SHP77 treated with DMSO at 0.1 percent for 48 hours (cell line): ENCODE measurements around the gene PXK.
A peak's percentile ranks its signal among the peaks of the same experiment; 100 is the strongest.
"Not testable (repeated sequence)": the region's sequence is repeated elsewhere in the genome, so short reads cannot be mapped to it uniquely, and the experiment has no call there.

ENCODE experiments used
- DNase-seq: peaks from one replicate; lab custom pipeline; 2025; lab: John Stamatoyannopoulos, UW

Gene PXK

DNA sequence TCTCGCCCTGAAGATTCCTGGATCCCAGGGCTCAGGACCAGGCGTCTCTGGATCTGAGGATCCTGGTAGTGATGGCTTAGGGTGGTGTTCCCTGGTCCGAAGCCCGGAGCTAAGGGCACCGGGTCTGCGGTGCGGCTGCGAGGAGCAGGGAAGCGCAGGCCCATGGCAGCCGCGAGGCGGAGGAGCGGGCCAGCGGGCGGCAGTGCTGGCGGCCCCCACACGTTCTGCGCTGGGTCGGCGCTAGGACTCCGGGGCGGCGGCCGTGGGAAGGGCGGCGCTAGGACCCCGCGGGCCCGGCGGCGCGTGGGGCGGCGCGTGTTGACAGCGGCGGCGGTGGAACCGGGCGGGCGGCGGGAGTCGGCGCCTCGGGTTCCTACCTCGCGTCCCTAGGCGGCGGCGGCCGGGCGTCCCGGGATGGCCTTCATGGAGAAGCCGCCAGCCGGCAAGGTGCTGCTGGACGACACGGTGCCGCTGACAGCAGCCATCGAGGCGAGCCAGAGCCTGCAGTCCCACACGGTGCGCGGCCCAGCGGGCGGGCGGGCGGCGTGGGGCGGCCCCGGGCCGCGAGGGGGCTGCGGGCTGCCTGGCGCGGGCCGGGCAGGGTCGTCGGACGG, at the start of gene PXK:
TSS of gene PXK (plus strand) at position 318 of the 614 bp plus-strand sequence. CDS start at position 415, 97 bp downstream.
- no peak for DNase-seq

DNA sequence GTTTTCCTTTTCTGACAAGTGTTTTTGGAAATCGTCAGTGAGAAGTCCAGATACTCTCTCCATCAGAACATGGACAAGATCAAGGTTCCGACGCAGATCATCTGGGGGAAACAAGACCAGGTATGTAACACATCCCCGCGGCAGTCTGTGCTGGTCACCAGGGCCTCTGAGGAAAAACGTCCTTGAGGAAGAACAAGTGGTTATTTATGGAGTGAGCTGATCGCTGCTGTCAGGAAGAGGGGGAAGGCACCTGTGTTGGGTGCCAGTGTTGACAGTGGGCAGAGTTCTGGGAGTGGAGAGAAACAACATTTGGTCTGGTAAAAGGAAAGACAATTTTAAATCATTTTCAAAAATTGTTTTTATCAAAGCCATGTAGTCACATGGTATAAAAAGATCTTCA, 47.4 kb upstream of the PXK start:
- DNase-seq: no peak

GRCh38 chr3:58287354-58287753, 45.3 kb upstream of the PXK start:
- no peak for DNase-seq

- no peak for DNase-seq
Observed at GRCh38 chr3:58288011-58288728, 44.5 kb upstream of the PXK start.

GRCh38 chr3:58288964-58289613, 43.6 kb upstream of the PXK start:
- DNase-seq: not testable (repeated sequence)

DNA sequence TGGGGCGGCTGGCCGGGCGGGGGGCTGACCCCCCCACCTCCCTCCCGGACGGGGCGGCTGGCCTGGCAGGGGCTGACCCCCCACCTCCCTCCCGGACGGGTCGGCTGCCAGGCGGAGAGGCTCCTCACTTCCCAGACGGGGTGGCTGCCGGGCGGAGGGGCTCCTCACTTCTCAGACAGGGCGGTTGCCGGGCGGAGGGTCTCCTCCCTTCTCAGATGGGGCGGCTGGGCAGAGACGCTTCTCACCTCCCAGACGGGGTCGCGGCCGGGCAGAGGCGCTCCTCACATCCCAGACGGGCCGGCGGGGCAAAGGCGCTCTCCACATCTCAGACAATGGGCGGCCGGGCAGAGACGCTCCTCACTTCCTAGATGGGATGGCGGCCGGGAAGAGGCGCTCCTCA, 42.2 kb upstream of the PXK start:
- not testable (repeated sequence) for DNase-seq

GRCh38 chr3:58291671-58292338, 40.9 kb upstream of the PXK start:
- DNase-seq: no peak

DNA sequence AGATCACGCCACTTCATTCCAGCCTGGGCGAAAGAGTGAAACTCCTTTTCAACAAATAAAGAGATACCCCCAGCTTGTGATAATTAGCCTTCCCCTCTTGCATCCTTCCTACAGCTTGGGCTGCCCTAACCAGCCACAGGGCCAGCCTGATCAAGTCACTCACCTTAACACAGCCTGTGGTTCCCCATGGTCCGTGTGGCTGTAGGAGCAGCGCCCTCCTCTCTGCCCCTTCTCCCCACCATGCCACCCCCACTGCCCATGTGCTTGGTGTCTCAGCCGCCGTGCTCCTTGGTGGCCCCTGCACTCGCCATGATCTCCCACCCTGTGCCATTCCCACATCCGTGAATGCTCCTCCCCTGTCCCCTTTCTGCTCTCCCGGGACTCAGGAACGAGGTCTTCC, 39.8 kb upstream of the PXK start:
- no peak for DNase-seq

DNA sequence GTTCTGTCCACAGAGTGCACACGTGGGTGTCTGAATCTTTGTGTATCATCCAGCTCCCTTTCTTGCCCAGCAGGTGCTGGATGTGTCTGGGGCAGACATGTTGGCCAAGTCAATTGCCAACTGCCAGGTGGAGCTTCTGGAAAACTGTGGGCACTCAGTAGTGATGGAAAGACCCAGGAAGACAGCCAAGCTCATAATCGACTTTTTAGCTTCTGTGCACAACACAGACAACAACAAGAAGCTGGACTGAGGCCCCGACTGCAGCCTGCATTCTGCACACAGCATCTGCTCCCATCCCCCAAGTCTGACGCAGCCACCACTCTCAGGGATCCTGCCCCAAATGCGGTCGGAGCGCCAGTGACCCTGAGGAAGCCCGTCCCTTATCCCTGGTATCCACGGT, 39.2 kb upstream of the PXK start:
- DNase-seq: no peak

DNA sequence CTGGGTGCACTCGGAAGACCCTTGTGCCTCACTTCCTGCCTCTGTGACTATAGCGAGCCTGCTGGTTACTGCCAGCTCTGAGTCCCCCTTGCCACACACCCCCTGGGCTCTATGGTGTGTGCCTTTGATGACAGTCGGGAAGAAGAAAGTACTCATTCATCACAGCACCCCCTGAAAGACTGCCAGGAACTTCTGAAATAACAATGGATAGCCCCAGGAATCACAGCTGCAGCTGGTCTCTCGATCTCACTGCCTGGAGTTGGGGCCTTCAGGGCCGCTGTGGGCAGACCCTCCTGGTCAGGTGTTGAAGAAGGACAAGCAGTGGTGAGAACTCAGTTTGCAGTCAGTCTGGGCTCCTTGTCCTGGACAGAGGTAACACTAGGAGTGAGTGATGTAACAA, 36.4 kb upstream of the PXK start:
- DNase-seq: no peak

DNA sequence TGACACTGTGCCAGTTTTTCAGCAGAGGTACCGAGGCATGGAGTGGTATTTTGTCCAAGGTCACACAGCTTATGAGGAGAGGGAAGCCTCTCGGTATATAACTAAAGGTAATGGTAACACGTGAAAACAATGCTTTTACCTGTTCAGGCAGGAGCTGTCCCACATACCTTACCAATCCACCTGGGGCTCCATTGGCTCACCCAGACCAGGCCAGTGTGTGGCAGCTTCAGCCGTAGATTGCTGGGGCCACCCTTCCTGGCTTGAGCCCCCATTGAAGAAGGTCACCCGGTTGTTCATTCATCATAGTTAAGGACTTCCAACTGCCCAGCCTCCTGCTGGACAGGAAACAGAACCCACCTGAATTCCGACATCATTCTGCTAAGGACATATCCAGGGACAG, 35.8 kb upstream of the PXK start:
- DNase-seq: no peak

- DNase-seq: no peak
Observed at GRCh38 chr3:58298190-58298589, 34.5 kb upstream of the PXK start.

DNA sequence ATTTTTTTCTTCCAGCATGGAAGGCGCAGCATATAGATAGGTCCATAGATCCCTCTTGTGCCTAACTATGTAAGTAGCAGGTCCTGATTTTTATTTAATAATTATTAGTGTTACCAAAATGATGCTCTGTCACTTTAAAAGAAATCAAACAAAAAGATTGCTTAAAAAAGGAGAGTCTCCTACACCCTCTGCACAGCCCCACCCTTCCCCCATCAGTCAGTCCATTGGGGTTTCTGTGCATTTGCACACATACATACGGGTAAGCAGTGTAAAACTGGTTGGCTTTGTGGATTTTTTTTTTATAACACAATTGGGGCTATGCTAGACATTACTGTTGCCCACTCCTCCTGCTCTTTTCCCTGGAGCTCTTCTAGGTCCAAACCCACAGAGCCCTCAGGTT, 33.6 kb upstream of the PXK start:
- no peak for DNase-seq

GRCh38 chr3:58299839-58300516, 32.7 kb upstream of the PXK start:
- no peak for DNase-seq

DNA sequence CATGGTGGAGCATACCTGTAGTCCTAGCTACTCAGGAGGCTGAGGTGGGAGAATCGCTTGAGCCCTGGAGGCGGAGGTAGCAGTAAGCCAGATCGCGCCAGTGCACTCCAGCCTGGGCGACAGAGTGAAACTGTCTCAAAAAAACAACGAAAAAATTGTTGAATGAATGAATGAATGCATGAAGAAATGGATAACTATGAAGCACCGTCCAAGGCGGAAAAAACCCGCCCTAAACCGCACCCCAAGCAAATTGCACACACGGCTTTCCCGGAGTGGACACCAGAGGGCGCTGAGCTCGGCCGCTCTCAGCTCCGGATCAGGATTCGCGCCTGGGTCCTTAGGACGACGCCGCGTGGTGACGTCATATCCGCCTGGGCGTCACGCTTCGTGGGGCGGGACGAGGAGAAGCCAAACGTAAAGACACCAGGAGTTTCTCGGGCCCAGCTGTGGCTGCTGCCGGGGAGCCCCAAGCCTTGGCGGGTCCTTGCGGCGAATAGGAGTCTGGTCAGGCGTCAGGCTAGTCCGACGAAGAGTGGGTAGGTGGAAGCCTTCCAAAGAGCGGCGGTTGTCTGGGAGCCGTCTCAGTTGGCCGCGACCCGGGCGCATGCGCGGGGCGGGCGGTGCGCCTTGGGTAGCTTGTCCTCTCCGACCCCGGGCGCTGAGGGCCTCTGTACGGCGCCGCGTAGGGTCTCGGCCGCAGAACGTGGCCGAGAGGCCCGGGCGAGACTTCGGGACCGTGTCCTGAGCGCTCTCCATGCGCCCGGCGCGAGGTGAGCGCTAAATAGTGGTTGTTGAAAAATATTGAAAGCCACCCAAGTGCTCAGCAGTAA, 26.6 kb upstream of the PXK start, which contains the start of the genes HTD2 and RPP14:
TSS of gene HTD2 (plus strand) at position 639 of the 830 bp plus-strand sequence. CDS start 11,094 bp downstream, outside the sequence.
TSS of gene RPP14 (plus strand) at position 364 of the 830 bp plus-strand sequence. CDS start 4,085 bp downstream, outside the sequence.
- peak; percentile 86 for DNase-seq

- no peak for DNase-seq
Observed at GRCh38 chr3:58307639-58308215, 25.0 kb upstream of the PXK start.

GRCh38 chr3:58308728-58309127, 24.0 kb upstream of the PXK start:
- DNase-seq: no peak

DNA sequence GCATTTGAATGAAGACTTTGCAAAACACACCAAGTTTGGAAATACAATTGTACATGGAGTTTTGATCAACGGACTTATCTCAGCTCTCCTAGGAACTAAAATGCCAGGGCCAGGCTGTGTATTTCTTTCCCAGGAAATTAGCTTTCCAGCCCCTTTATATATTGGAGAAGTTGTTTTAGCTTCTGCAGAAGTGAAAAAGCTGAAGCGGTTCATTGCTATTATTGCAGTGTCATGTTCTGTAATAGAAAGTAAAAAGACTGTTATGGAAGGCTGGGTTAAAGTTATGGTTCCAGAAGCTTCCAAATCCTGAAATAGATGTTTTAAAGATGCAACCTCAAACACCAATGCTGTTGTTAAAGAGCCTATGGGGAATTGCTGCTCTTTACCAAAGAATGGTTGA, 14.9 kb upstream of the PXK start:
- DNase-seq: no peak

- DNase-seq: no peak
Observed at GRCh38 chr3:58321791-58322190, 10.9 kb upstream of the PXK start.

DNA sequence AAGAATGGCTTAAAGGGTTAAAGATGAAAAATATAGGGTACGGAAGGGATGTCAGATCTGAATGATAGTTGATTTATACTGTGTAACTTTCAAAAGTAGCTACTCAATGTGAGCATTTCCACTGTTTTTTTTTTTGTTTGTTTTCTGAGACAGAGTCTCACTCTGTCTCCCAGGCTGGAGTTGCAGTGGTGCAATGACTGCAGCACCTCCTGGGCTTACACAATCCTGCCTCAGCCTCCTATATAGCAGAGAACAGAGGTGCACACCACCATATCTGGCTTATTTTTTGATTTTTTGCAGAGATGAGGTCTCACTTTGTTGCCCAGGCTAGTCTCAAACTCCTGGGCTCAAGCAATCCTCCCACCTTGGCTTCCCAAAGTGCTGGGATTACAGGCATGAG, 9.9 kb upstream of the PXK start:
- no peak for DNase-seq
